Smooth muscle cell (in vitro differentiated cells): ENCODE measurements around the gene CCND1. TPM values are rescaled to one million over a fixed set of nuclear protein-coding genes. Genes with fewer than 3 reads are reported as not detected.

Experiments used
- DNase-seq: peaks from one replicate; lab custom pipeline; 2025; ENCODE audit not compliant: unreplicated experiment; lab: John Stamatoyannopoulos, UW
- H2AFZ ChIP-seq: fragments of 200-600 bp; sonication (generic); 2 replicates; pipeline ENCODE4 v1.6.0; 2016; ENCODE audit warnings: antibody characterized with exemption, low read depth, mild to moderate bottlenecking
- H3F3A ChIP-seq: fragments of 200-600 bp; sonication (generic); 2 replicates; pipeline ENCODE4 v1.6.0; 2017; ENCODE audit warnings: antibody characterized with exemption, low read depth
- H3K27ac ChIP-seq: fragments of 200-600 bp; sonication (generic); 2 replicates; pipeline ENCODE4 v1.5.1; 2016; ENCODE audit warnings: low read depth, mild to moderate bottlenecking
- H3K27me3 ChIP-seq: fragments of 200-600 bp; sonication (generic); 2 replicates; pipeline ENCODE4 v1.6.1; 2016; ENCODE audit warnings: low read depth, mild to moderate bottlenecking
- H3K36me3 ChIP-seq: fragments of 200-600 bp; sonication (generic); 2 replicates; pipeline ENCODE4 v1.5.1; 2016; ENCODE audit warnings: low read depth
- H3K4me1 ChIP-seq: fragments of 200-600 bp; sonication (generic); 2 replicates; pipeline ENCODE4 v1.5.1; 2016; ENCODE audit warnings: low read depth
- H3K4me2 ChIP-seq: fragments of 200-600 bp; sonication (generic); 2 replicates; pipeline ENCODE4 v1.6.0; 2016; ENCODE audit warnings: mild to moderate bottlenecking
- H3K4me3 ChIP-seq: fragments of 200-600 bp; sonication (generic); 2 replicates; pipeline ENCODE4 v1.5.1; 2016; ENCODE audit warnings: mild to moderate bottlenecking
- H3K79me2 ChIP-seq: fragments of 200-600 bp; sonication (generic); 2 replicates; pipeline ENCODE4 v1.6.0; 2016; ENCODE audit warnings: low read depth, mild to moderate bottlenecking
- H3K9ac ChIP-seq: fragments of 200-600 bp; sonication (generic); 2 replicates; pipeline ENCODE4 v1.6.0; 2016; ENCODE audit warnings: low read depth
- H3K9me3 ChIP-seq: fragments of 200-600 bp; sonication (generic); replicated peaks from 2 replicates; pipeline ENCODE4 v1.5.1; 2016; ENCODE audit warnings: low read depth
- H4K20me1 ChIP-seq: fragments of 200-600 bp; sonication (generic); 2 replicates; pipeline ENCODE4 v1.6.0; 2016; ENCODE audit warnings: low read depth
- CTCF ChIP-seq: fragments of 200-600 bp; sonication (generic); IDR thresholded peaks from 2 replicates; pipeline ENCODE4 v1.5.1; 2017; ENCODE audit warnings: borderline replicate concordance, mild to moderate bottlenecking, antibody characterized with exemption; ENCODE audit not compliant: insufficient read depth, poor library complexity, severe bottlenecking
- WGBS: methylation state at CpG from one replicate; pipeline ENCODE4 v1.1.7; 2016; ENCODE audit warnings: low lambda C conversion rate; 5-methylcytosine and 5-hydroxymethylcytosine counted together
- polyA plus RNA-seq: library from polyadenylated mRNA; unstranded; fragments of >200 nt; fragmentation: Nextera tagmentation; extraction: Ambion mirVana; gene quantifications from 2 replicates; pipeline ENCODE4 v1.2.1, GENCODE V29; 2016
- total RNA-seq: library from RNA; depleted of rRNA; stranded (reverse); fragments of >200 nt; gene quantifications from 2 replicates; pipeline ENCODE4 v1.2.3, GENCODE V29; 2014

CCND1 gene
- total and polyA plus RNA-seq, 2 experiments from 2014 or later, result 281 to 482 TPM

DNA sequence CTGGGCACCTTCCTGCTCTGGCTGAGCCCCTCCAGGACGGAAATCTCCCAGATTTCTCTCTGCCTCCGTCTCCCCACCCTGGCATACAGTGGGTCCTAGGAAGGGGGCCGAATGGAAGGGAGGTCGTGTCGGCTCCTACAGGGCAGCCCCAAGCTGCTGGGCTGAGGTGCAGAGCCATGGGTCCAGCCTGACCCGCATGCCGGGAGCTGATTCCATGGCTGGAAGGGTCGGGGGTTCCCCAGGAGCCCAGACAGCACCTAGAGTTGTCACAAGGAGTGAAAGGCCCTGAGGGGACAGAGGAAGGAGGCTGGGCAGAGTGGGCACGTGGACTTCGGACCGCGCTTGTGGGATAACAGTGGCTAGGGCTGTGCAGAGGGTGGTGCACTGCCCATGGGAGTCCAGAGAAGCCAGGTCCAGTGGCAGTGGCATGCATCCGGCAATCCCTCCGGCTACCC is 16.5 kb downstream of the CCND1 start:
- Histone ChIP-seq H3K4me2 (peak overlapping the region; percentile 53), H3K79me2 (no peaks in the 10 kb centered on the region), H3K4me1 (peaks cover 18% of the 10 kb centered on the region), H3K9ac (no peak overlapping the region), H2AFZ (no peak overlapping the region), H3K27me3 (no peaks in the 10 kb centered on the region), H3F3A (peaks cover 7% of the 10 kb centered on the region), H4K20me1 (peaks cover 27% of the 10 kb centered on the region), H3K9me3 (no peaks in the 10 kb centered on the region), H3K27ac (no peak overlapping the region), H3K4me3 (no peak overlapping the region), H3K36me3 (peaks cover 4% of the 10 kb centered on the region)
- no peak for TF ChIP-seq CTCF
- DNase-seq, result no peak
- WGBS, result 88% methylated on average over 14 of the region's 14 CpGs

GRCh38 chr11:69657911-69658625 is 17.1 kb downstream of the CCND1 start:
- no peak overlapping the region for H3K9ac ChIP-seq
- H3K4me1 ChIP-seq, result peaks cover 18% of the 10 kb centered on the region
- H3K27ac ChIP-seq, result peak overlapping the region; percentile 65
- H3F3A ChIP-seq, result peaks cover 7% of the 10 kb centered on the region
- H4K20me1 ChIP-seq, result peaks cover 21% of the 10 kb centered on the region
- no peak for DNase-seq
- H3K36me3 ChIP-seq, result no peaks in the 10 kb centered on the region
- no peaks in the 10 kb centered on the region for H3K27me3 ChIP-seq
- TF ChIP-seq CTCF, result no peak
- no peak overlapping the region for H3K4me3 ChIP-seq
- peak overlapping the region; percentile 53 for H3K4me2 ChIP-seq
- 15% methylated on average over 24 of the region's 27 CpGs for WGBS
- no peaks in the 10 kb centered on the region for H3K9me3 ChIP-seq
- no peaks in the 10 kb centered on the region for H3K79me2 ChIP-seq
- H2AFZ ChIP-seq, result no peak overlapping the region

GRCh38 chr11:69658626-69659450 is 17.9 kb downstream of the CCND1 start:
- DNase-seq, result no peak
- peaks cover 18% of the 10 kb centered on the region for H3K4me1 ChIP-seq
- no peaks in the 10 kb centered on the region for H3K27me3 ChIP-seq
- H3F3A ChIP-seq, result peaks cover 7% of the 10 kb centered on the region
- H3K4me2 ChIP-seq, result peak overlapping the region; percentile 53
- no peaks in the 10 kb centered on the region for H3K9me3 ChIP-seq
- no peak overlapping the region for H3K4me3 ChIP-seq
- H3K79me2 ChIP-seq, result no peaks in the 10 kb centered on the region
- H3K9ac ChIP-seq, result no peak overlapping the region
- no peak overlapping the region for H2AFZ ChIP-seq
- no peak for TF ChIP-seq CTCF
- H3K27ac ChIP-seq, result peak overlapping the region; percentile 65
- 78% methylated on average over 18 of the region's 18 CpGs for WGBS
- no peaks in the 10 kb centered on the region for H3K36me3 ChIP-seq
- peaks cover 13% of the 10 kb centered on the region for H4K20me1 ChIP-seq
